CD14-positive monocyte (primary cell): ENCODE measurements around the gene UBC. TPM values are rescaled to one million over a fixed set of nuclear protein-coding genes. Genes with fewer than 3 reads are reported as not detected.

Experiments
- DNase-seq, 3 donors: peaks; one replicate each; pipeline ENCODE4 v3.0.0-alpha.2; 2011 to 2022
- H2AFZ ChIP-seq: 2 replicates; pipeline ENCODE4 v1.6.0; 2012; ENCODE audit warnings: mild to moderate bottlenecking, low read depth, low read length, inconsistent platforms; ENCODE audit not compliant: insufficient read depth, poor library complexity, severe bottlenecking
- H3K27ac ChIP-seq, 2 donors: 1 replicate in 1 of 2; 2 replicates in 1 of 2; pipeline ENCODE4 v1.5.1; 2012 to 2013; ENCODE audit warnings: low read length in 2 of 2, control low read depth in 1 of 2, inconsistent platforms in 1 of 2, low read depth in 1 of 2, mild to moderate bottlenecking in 1 of 2
- H3K27me3 ChIP-seq, 2 donors: one replicate each; pipeline versions ENCODE4 v1.6.0 to v1.6.1; 2011 to 2013; ENCODE audit warnings: low read length in 2 of 2; ENCODE audit not compliant: control insufficient read depth in 2 of 2, insufficient read depth in 2 of 2
- H3K36me3 ChIP-seq, 2 donors: replicated peaks in 1 of 2; 1 replicate in 1 of 2; 2 replicates in 1 of 2; pipeline versions ENCODE4 v1.5.1 to v1.6.1; 2012 to 2013; ENCODE audit warnings: low read length in 2 of 2, control low read depth in 1 of 2, inconsistent platforms in 1 of 2, mild to moderate bottlenecking in 1 of 2; ENCODE audit not compliant: insufficient read depth in 2 of 2, control insufficient read depth in 1 of 2
- H3K4me1 ChIP-seq, 2 donors: 1 replicate in 1 of 2; 2 replicates in 1 of 2; pipeline versions ENCODE4 v1.5.1 to v1.6.1; 2012 to 2013; ENCODE audit warnings: low read length in 2 of 2, control low read depth in 1 of 2, inconsistent platforms in 1 of 2, mild to moderate bottlenecking in 1 of 2, moderate library complexity in 1 of 2; ENCODE audit not compliant: insufficient read depth in 2 of 2, control insufficient read depth in 1 of 2
- H3K4me2 ChIP-seq: replicated peaks from 2 replicates; pipeline ENCODE3; 2012; ENCODE audit warnings: low read length, moderate library complexity, mild to moderate bottlenecking; ENCODE audit not compliant: poor library complexity, severe bottlenecking; ENCODE audit errors: extremely low read depth
- H3K4me3 ChIP-seq, 3 experiments: fragments of 200-600 bp in 1 of 3; sonication (generic) in 1 of 3; replicated peaks in 1 of 3; 1 replicate in 2 of 3; 2 replicates in 1 of 3; pipeline ENCODE4 v1.5.1; 2011 to 2013; ENCODE audit warnings: low read length in 3 of 3, mild to moderate bottlenecking in 3 of 3, control low read depth in 2 of 3, low read depth in 2 of 3, inconsistent platforms in 1 of 3, moderate library complexity in 1 of 3
- H3K79me2 ChIP-seq: 2 replicates; pipeline ENCODE4 v1.6.0; 2012; ENCODE audit warnings: mild to moderate bottlenecking, control low read depth, inconsistent platforms, low read length, moderate library complexity; ENCODE audit not compliant: insufficient read depth
- H3K9ac ChIP-seq: 2 replicates; pipeline ENCODE4 v1.6.0; 2017; ENCODE audit warnings: low read length, mild to moderate bottlenecking; ENCODE audit not compliant: insufficient read depth, poor library complexity, severe bottlenecking
- H3K9me3 ChIP-seq, 2 donors: replicated peaks in 1 of 2; 1 replicate in 1 of 2; 2 replicates in 1 of 2; pipeline versions ENCODE4 v1.5.1 to v1.6.1; 2012 to 2013; ENCODE audit warnings: low read length in 2 of 2, control low read depth in 1 of 2; ENCODE audit not compliant: control insufficient read depth in 1 of 2, insufficient read depth in 1 of 2
- H4K20me1 ChIP-seq: 2 replicates; pipeline ENCODE4 v1.6.0; 2012; ENCODE audit warnings: mild to moderate bottlenecking, low read length, control low read depth, moderate library complexity; ENCODE audit not compliant: insufficient read depth
- H3K27ac Mint-ChIP-seq, 7 donors: one replicate each; pipeline ENCODE4 v1.8.0; 2020; ENCODE audit warnings: mild to moderate bottlenecking in 7 of 7, mixed read lengths in 7 of 7, moderate library complexity in 6 of 7, inconsistent platforms in 2 of 7
- H3K27me3 Mint-ChIP-seq, 3 donors: one replicate each; pipeline ENCODE4 v1.8.0; 2021 to 2022; ENCODE audit warnings: low read depth in 3 of 3, mild to moderate bottlenecking in 3 of 3, mixed read lengths in 3 of 3, moderate library complexity in 3 of 3, inconsistent platforms in 1 of 3
- H3K36me3 Mint-ChIP-seq, 2 donors: one replicate each; pipeline ENCODE4 v1.8.0; 2020; ENCODE audit warnings: mixed read lengths in 2 of 2, inconsistent platforms in 1 of 2, mild to moderate bottlenecking in 1 of 2
- H3K4me1 Mint-ChIP-seq: one replicate; pipeline ENCODE4 v1.8.0; 2020; ENCODE audit warnings: mild to moderate bottlenecking, mixed read lengths
- H3K4me3 Mint-ChIP-seq, 2 donors: one replicate each; pipeline ENCODE4 v1.8.0; 2020; ENCODE audit warnings: mild to moderate bottlenecking in 2 of 2, mixed read lengths in 2 of 2, moderate library complexity in 1 of 2
- H3K9me3 Mint-ChIP-seq, 7 donors: one replicate each; pipeline ENCODE4 v1.8.0; 2020 to 2022; ENCODE audit warnings: mixed read lengths in 7 of 7, mild to moderate bottlenecking in 6 of 7, moderate library complexity in 6 of 7, inconsistent platforms in 2 of 7
- WGBS: methylation state at CpG from one replicate; pipeline ENCODE4 v1.1.5; 2013; ENCODE audit warnings: missing lambda C conversion rate; ENCODE audit not compliant: insufficient coverage; 5-methylcytosine and 5-hydroxymethylcytosine counted together
- intact Hi-C, 2 donors: fragments of 100-400 bp; cut with micrococcal nuclease; formaldehyde crosslinking; loops; one replicate each; pipeline versions ENCODE4 v1.15.0 to v1.15.1; 2023
- polyA plus RNA-seq, 3 donors: library from polyadenylated mRNA; depleted of rRNA in 1 of 3; unstranded in 2 of 3; stranded (reverse) in 1 of 3; fragments of 300-500 nt in 2 of 3; fragments of >200 nt in 1 of 3; fragmentation: Illumina TruSeq in 2 of 3; gene quantifications; 1 replicate in 2 of 3; 2 replicates in 1 of 3; pipeline ENCODE4 v1.2.3, GENCODE V29; 2012 to 2021
- TF ChIP-seq, protein P1 (sequence below): fragments of 200-600 bp; IDR thresholded peaks from one replicate; pipeline ENCODE4 v1.8.0; 2022; ENCODE audit warnings: antibody characterized with exemption, mild to moderate bottlenecking

The UBC gene
- polyA plus RNA-seq, 3 donors: 969 to 11,097 (median 1,385) TPM

DNA sequence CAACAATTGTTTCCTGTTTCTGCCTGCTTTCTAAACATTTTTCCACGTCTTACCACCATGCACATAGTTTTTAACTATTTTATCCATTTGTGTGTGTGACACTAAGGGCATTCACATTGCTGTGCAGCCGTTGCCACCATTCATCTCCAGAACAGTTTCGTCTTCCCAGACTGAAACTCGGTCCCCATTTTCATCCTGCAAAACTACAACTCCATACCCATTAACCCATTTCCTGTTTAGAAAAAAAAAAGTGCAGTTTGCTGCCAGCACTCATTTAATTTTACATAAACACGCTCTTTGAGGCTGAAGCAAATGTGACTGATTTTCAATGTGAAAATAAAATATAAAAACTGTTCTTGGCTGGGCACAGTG is 15.5 kb downstream of the UBC start:
- H3K27me3 ChIP-seq: no peaks in the 10 kb centered on the region
- Mint-ChIP-seq H3K36me3 (no peaks in the 10 kb centered on the region), H3K27me3 (peaks cover 0 to 4% (median 2%) of the 10 kb centered on the region in 3 donors), H3K4me1 (peaks cover 15% of the 10 kb centered on the region), H3K4me3 (no peak overlapping the region), H3K9me3 (peaks cover 0 to 3% (median 0%) of the 10 kb centered on the region in 7 donors), H3K27ac (no peak overlapping the region)
- H3K4me3 ChIP-seq: no peak overlapping the region
- 0% methylated on average over 1 of the region's 5 CpGs for WGBS
- TF ChIP-seq, protein P1, sequence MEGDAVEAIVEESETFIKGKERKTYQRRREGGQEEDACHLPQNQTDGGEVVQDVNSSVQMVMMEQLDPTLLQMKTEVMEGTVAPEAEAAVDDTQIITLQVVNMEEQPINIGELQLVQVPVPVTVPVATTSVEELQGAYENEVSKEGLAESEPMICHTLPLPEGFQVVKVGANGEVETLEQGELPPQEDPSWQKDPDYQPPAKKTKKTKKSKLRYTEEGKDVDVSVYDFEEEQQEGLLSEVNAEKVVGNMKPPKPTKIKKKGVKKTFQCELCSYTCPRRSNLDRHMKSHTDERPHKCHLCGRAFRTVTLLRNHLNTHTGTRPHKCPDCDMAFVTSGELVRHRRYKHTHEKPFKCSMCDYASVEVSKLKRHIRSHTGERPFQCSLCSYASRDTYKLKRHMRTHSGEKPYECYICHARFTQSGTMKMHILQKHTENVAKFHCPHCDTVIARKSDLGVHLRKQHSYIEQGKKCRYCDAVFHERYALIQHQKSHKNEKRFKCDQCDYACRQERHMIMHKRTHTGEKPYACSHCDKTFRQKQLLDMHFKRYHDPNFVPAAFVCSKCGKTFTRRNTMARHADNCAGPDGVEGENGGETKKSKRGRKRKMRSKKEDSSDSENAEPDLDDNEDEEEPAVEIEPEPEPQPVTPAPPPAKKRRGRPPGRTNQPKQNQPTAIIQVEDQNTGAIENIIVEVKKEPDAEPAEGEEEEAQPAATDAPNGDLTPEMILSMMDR: no peak
- no peak for DNase-seq
- no peak overlapping the region for H3K9ac ChIP-seq
- H2AFZ ChIP-seq: no peak overlapping the region
- no peak overlapping the region for H3K4me2 ChIP-seq
- H3K27ac ChIP-seq: no peak overlapping the region
- peaks cover 8% of the 10 kb centered on the region in 2 donors for H3K4me1 ChIP-seq
- intact Hi-C loops: loop anchor here in 1 of 2 donors (10.0 kb wide), 1 partner anchor 864 kb away; no protein-coding TSS in a partner anchor
- no peaks in the 10 kb centered on the region for H3K9me3 ChIP-seq
- no peaks in the 10 kb centered on the region for H3K36me3 ChIP-seq
- H3K79me2 ChIP-seq: no peaks in the 10 kb centered on the region
- H4K20me1 ChIP-seq: peaks cover 3% of the 10 kb centered on the region

DNA sequence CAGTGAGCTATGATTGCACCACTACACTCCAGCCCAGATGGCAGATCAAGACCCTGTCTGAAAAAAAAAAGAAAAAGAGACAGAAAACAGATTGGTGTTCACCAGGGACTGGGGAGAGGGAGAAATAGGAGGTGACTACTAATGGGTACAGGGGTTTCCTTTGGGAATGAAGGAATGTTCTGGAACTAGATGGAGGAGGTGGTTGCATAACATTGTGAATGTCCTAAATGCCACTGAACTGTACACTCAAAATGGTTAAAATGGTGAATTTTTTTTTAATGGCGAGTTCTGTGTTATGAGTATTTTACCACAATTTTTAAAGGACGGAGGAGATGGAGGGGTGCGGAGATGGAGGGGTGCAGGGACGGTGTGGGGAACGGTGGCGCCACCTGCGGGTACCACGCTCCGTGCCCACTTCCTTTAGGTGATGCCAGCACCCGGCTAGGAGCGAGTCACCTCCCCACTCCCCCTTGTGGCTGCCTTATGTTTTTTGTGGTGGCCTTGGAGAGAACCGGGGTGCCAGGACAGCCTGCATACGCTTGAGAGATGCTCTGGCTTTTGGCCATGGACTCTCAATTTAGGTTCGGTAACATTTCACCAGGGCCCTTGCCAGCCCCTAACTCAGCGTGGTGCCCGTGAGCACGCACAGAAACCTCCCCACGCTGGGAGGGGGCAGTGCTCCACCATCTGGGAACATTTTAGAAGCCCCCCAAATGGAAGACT is 16.1 kb downstream of the UBC start:
- peak overlapping the region; percentile 53 for H3K4me2 ChIP-seq
- peak in 2 of 3 donors; percentile 68 to 81 for DNase-seq
- H4K20me1 ChIP-seq: peaks cover 3% of the 10 kb centered on the region
- Mint-ChIP-seq H3K27me3 (peaks cover 0 to 4% (median 3%) of the 10 kb centered on the region in 3 donors), H3K4me1 (peaks cover 15% of the 10 kb centered on the region), H3K36me3 (no peaks in the 10 kb centered on the region), H3K9me3 (peaks cover 0 to 3% (median 0%) of the 10 kb centered on the region in 7 donors), H3K4me3 (peak overlapping the region; percentile 58 to 71), H3K27ac (peak overlapping the region in 1 of 7 donors; percentile 24)
- WGBS: 10% methylated on average over 7 of the region's 18 CpGs
- H3K9ac ChIP-seq: no peak overlapping the region
- H3K9me3 ChIP-seq: no peaks in the 10 kb centered on the region
- no peaks in the 10 kb centered on the region for H3K27me3 ChIP-seq
- peaks cover 8% of the 10 kb centered on the region in 2 donors for H3K4me1 ChIP-seq
- H3K36me3 ChIP-seq: no peaks in the 10 kb centered on the region
- no peak overlapping the region for H3K27ac ChIP-seq
- TF ChIP-seq, protein P1: peak; percentile 79
- intact Hi-C loops: loop anchor here in 1 of 2 donors (10.0 kb wide), 1 partner anchor 864 kb away; no protein-coding TSS in a partner anchor
- H3K79me2 ChIP-seq: no peaks in the 10 kb centered on the region
- H2AFZ ChIP-seq: no peak overlapping the region
- no peak overlapping the region for H3K4me3 ChIP-seq
